Thymus (tissue), 11 donors: Measurements from ENCODE around the gene PSME1. TPM values are rescaled to one million over a fixed set of nuclear protein-coding genes. Genes with fewer than 3 reads are reported as not detected.

Experiments used
- DNase-seq, 9 donors: peaks; one replicate each; pipeline ENCODE4 v3.0.0-alpha.2; 2013; ENCODE audit warnings: low spot score in 9 of 9, low read depth in 6 of 9, missing footprints in 1 of 9
- H3K27ac ChIP-seq, 2 donors: one replicate each; pipeline ENCODE4 v1.5.1; 2013; ENCODE audit warnings: control low read depth in 1 of 2, low read depth in 1 of 2, low read length in 1 of 2, mild to moderate bottlenecking in 1 of 2, moderate library complexity in 1 of 2
- H3K27me3 ChIP-seq, 2 donors: one replicate each; pipeline ENCODE4 v1.5.1; 2013; ENCODE audit warnings: low read length in 1 of 2; ENCODE audit not compliant: control insufficient read depth in 2 of 2, insufficient read depth in 1 of 2
- H3K36me3 ChIP-seq, 2 donors: one replicate each; pipeline ENCODE4 v1.5.1; 2013; ENCODE audit warnings: low read length in 1 of 2, mild to moderate bottlenecking in 1 of 2, moderate library complexity in 1 of 2; ENCODE audit not compliant: control insufficient read depth in 2 of 2, insufficient read depth in 2 of 2
- H3K4me1 ChIP-seq, 2 donors: one replicate each; pipeline ENCODE4 v1.5.1; 2013; ENCODE audit warnings: low read length in 2 of 2; ENCODE audit not compliant: control insufficient read depth in 2 of 2, insufficient read depth in 2 of 2
- H3K4me3 ChIP-seq, 2 donors: one replicate each; pipeline ENCODE4 v1.5.1; 2013; ENCODE audit warnings: low read length in 2 of 2, control low read depth in 1 of 2, mild to moderate bottlenecking in 1 of 2
- H3K9me3 ChIP-seq, 2 donors: one replicate each; pipeline ENCODE4 v1.5.1; 2013; ENCODE audit warnings: low read length in 1 of 2, mild to moderate bottlenecking in 1 of 2; ENCODE audit not compliant: control insufficient read depth in 2 of 2, insufficient read depth in 1 of 2
- WGBS: extraction: QIAGEN DNeasy Blood & Tissue Kit; methylation state at CpG from one replicate; pipeline ENCODE4 v1.1.7; 2013; 5-methylcytosine and 5-hydroxymethylcytosine counted together
- polyA plus RNA-seq: library from polyadenylated mRNA; stranded (reverse); fragments of 200-250 nt; gene quantifications from one replicate; pipeline ENCODE4 v1.2.3, GENCODE V29; 2013
- total RNA-seq: library from RNA; stranded (reverse); fragments of 120-200 nt; gene quantifications from one replicate; pipeline ENCODE4 v1.2.4, GENCODE V29; 2013
- donor health status: healthy.

Gene PSME1
- total and polyA plus RNA-seq, 2 donors = 255 to 280 TPM

GRCh38 chr14:24113801-24114531 lies 22.0 kb upstream of the PSME1 start:
- H3K27ac ChIP-seq = peak overlapping the region; percentile 100
- H3K4me3 ChIP-seq = peak overlapping the region; percentile 74 to 93
- H3K27me3 ChIP-seq = no peaks in the 10 kb centered on the region
- H3K36me3 ChIP-seq = peaks cover 17 to 23% of the 10 kb centered on the region in 2 donors
- H3K4me1 ChIP-seq = peaks cover 22% of the 10 kb centered on the region in 2 donors
- no peaks in the 10 kb centered on the region for H3K9me3 ChIP-seq
- DNase-seq = peak in 5 of 9 donors; percentile 63 to 90 (median 71)
- under 1% methylated on average over 42 of the region's 42 CpGs for WGBS

GRCh38 chr14:24114532-24115421 lies 21.2 kb upstream of the PSME1 start, which contains the start of the genes DCAF11 and NRL:
TSS of gene DCAF11 (plus strand) at chr14:24114777. CDS start at chr14:24115595, 818 bp downstream.
TSS of gene NRL (minus strand) at chr14:24114949. CDS start at chr14:24082848, 32,101 bp downstream.
- Histone ChIP-seq H3K36me3 (peaks cover 25 to 31% of the 10 kb centered on the region in 2 donors), H3K4me1 (peaks cover 22% of the 10 kb centered on the region in 2 donors), H3K4me3 (peak within 1 kb of the TSS; percentile 74 to 93), H3K9me3 (no peaks in the 10 kb centered on the region), H3K27me3 (no peaks in the 10 kb centered on the region), H3K27ac (peak within 1 kb of the TSS; percentile 100)
- WGBS = under 1% methylated on average over 65 of the region's 65 CpGs
- peak; percentile 98 to 100 (median 99) for DNase-seq

- WGBS = 4% methylated on average over 14 of the region's 14 CpGs
- Histone ChIP-seq H3K4me3 (peak overlapping the region; percentile 74 to 93), H3K36me3 (peaks cover 30 to 36% of the 10 kb centered on the region in 2 donors), H3K4me1 (peaks cover 22% of the 10 kb centered on the region in 2 donors), H3K27me3 (no peaks in the 10 kb centered on the region), H3K9me3 (no peaks in the 10 kb centered on the region), H3K27ac (peak overlapping the region; percentile 78 to 100)
- DNase-seq = no peak
Measured at GRCh38 chr14:24115422-24116127, 20.4 kb upstream of the PSME1 start.

GRCh38 chr14:24116128-24116814 lies 19.7 kb upstream of the PSME1 start:
- Histone ChIP-seq H3K4me1 (peaks cover 23 to 26% of the 10 kb centered on the region in 2 donors), H3K4me3 (peak overlapping the region; percentile 74 to 93), H3K9me3 (no peaks in the 10 kb centered on the region), H3K36me3 (peaks cover 37 to 43% of the 10 kb centered on the region in 2 donors), H3K27ac (no peak overlapping the region), H3K27me3 (no peaks in the 10 kb centered on the region)
- WGBS = 97% methylated on average over 6 of the region's 6 CpGs
- DNase-seq = no peak

- peaks cover 44 to 51% of the 10 kb centered on the region in 2 donors for H3K36me3 ChIP-seq
- H3K4me1 ChIP-seq = peaks cover 27 to 35% of the 10 kb centered on the region in 2 donors
- H3K27ac ChIP-seq = no peak overlapping the region
- WGBS = 96% methylated on average over 6 of the region's 6 CpGs
- no peak overlapping the region for H3K4me3 ChIP-seq
- no peaks in the 10 kb centered on the region for H3K9me3 ChIP-seq
- no peaks in the 10 kb centered on the region for H3K27me3 ChIP-seq
- no peak for DNase-seq
Measured at GRCh38 chr14:24117179-24117578, 18.8 kb upstream of the PSME1 start.

- no peaks in the 10 kb centered on the region for H3K9me3 ChIP-seq
- H3K4me3 ChIP-seq = no peak overlapping the region
- H3K4me1 ChIP-seq = peaks cover 24 to 47% of the 10 kb centered on the region in 2 donors
- H3K27me3 ChIP-seq = no peaks in the 10 kb centered on the region
- H3K27ac ChIP-seq = no peak overlapping the region
- H3K36me3 ChIP-seq = peaks cover 65 to 71% of the 10 kb centered on the region in 2 donors
- 97% methylated on average over 6 of the region's 6 CpGs for WGBS
- no peak for DNase-seq
Measured at GRCh38 chr14:24119691-24120090, 16.3 kb upstream of the PSME1 start.

GRCh38 chr14:24121210-24121609 lies 14.8 kb upstream of the PSME1 start:
- peaks cover 65 to 71% of the 10 kb centered on the region in 2 donors for H3K36me3 ChIP-seq
- H3K27me3 ChIP-seq = no peaks in the 10 kb centered on the region

GRCh38 chr14:24122416-24122815 lies 13.6 kb upstream of the PSME1 start:
- H3K36me3 ChIP-seq = peaks cover 61 to 63% of the 10 kb centered on the region in 2 donors
- peak overlapping the region in 1 of 2 donors; percentile 80 for H3K27ac ChIP-seq
- H3K4me3 ChIP-seq = no peak overlapping the region
- peak in 1 of 9 donors; percentile 63 for DNase-seq
- no peaks in the 10 kb centered on the region for H3K9me3 ChIP-seq
- 67% methylated on average over 4 of the region's 4 CpGs for WGBS
- H3K4me1 ChIP-seq = peaks cover 6 to 31% of the 10 kb centered on the region in 2 donors
- H3K27me3 ChIP-seq = no peaks in the 10 kb centered on the region

More at GRCh38 chr14:24121210-24121609, 14.8 kb upstream of the PSME1 start:
- WGBS = 97% methylated on average over 8 of the region's 8 CpGs
- no peak overlapping the region for H3K4me3 ChIP-seq
- H3K4me1 ChIP-seq = peaks cover 16 to 38% of the 10 kb centered on the region in 2 donors
- DNase-seq = no peak
- H3K9me3 ChIP-seq = no peaks in the 10 kb centered on the region
- H3K27ac ChIP-seq = no peak overlapping the region
